GM23338 (cell line): ENCODE measurements around the gene SSTR5.

ENCODE experiments used
- CREB1 ChIP-seq: fragments of 250-450 bp; sonication (Bioruptor Pico); IDR thresholded peaks from 2 replicates; pipeline ENCODE4 v1.5.0; 2020; ENCODE audit warnings: low read depth, mild to moderate bottlenecking, moderate library complexity
- CTCF ChIP-seq, 2 experiments: fragments of 200-600 bp in 1 of 2; sonication (generic) in 1 of 2; conservative IDR thresholded peaks; 2 replicates each; pipeline versions ENCODE4 v1.5.1 to v1.6.1; 2016 to 2017; ENCODE audit warnings: antibody characterized with exemption in 2 of 2, low read depth in 2 of 2, mild to moderate bottlenecking in 2 of 2, moderate library complexity in 1 of 2
- ETS1 ChIP-seq: IDR thresholded peaks from 2 replicates; pipeline ENCODE4 v1.6.1; 2016; ENCODE audit warnings: antibody characterized with exemption
- EZH2 ChIP-seq: fragments of 200-600 bp; sonication (generic); IDR thresholded peaks from one replicate; pipeline ENCODE4 v1.8.0; 2017; ENCODE audit warnings: antibody characterized with exemption, mild to moderate bottlenecking, low read depth; ENCODE audit not compliant: unreplicated experiment
- EZH2phosphoT487 ChIP-seq: fragments of 200-600 bp; sonication (generic); IDR thresholded peaks from one replicate; pipeline ENCODE4 v1.8.1; 2018; ENCODE audit warnings: antibody characterized with exemption; ENCODE audit not compliant: unreplicated experiment
- JUNB ChIP-seq: IDR thresholded peaks from one replicate; pipeline ENCODE4 v1.6.1; 2016; ENCODE audit warnings: antibody characterized with exemption; ENCODE audit not compliant: unreplicated experiment
- NANOG ChIP-seq: IDR thresholded peaks from 2 replicates; pipeline ENCODE4 v1.6.1; 2016; ENCODE audit warnings: antibody characterized with exemption, borderline replicate concordance
- POLR2AphosphoS5 ChIP-seq: IDR thresholded peaks from 2 replicates; pipeline ENCODE4 v1.6.1; 2016; ENCODE audit warnings: antibody characterized with exemption, low read depth
- REST ChIP-seq: IDR thresholded peaks from one replicate; pipeline ENCODE4 v1.6.1; 2018; ENCODE audit warnings: antibody characterized with exemption; ENCODE audit not compliant: unreplicated experiment
- STAT1 ChIP-seq: IDR thresholded peaks from one replicate; pipeline ENCODE4 v1.6.1; 2016; ENCODE audit warnings: antibody characterized with exemption; ENCODE audit not compliant: unreplicated experiment
- ZNF331 ChIP-seq: fragments of 250-450 bp; sonication (Bioruptor Pico); IDR thresholded peaks from 2 replicates; pipeline ENCODE4 v1.5.0; 2020; ENCODE audit warnings: low read depth, mild to moderate bottlenecking, moderate library complexity

- TF ChIP-seq CTCF (conservative IDR thresholded peaks at IDR 0.05; ENCODE audit: low read depth in 2 of 2): no peak
- no peak for TF ChIP-seq EZH2phosphoT487
- TF ChIP-seq EZH2: no peak
- no peak for TF ChIP-seq POLR2AphosphoS5
- TF ChIP-seq REST: no peak
- no peak for TF ChIP-seq JUNB
- no peak for TF ChIP-seq CREB1
- TF ChIP-seq ETS1: no peak
- TF ChIP-seq STAT1: no peak
- no peak for TF ChIP-seq NANOG
- TF ChIP-seq ZNF331 (CRISPR knock-in tag): no peak
These were observed 25.3 kb downstream of the SSTR5 start for GRCh38 chr16:1097800-1098199.
